Calu3 (cell line): ENCODE results near the gene GIMAP5. TPM values are rescaled to one million over a fixed set of nuclear protein-coding genes. Genes with fewer than 3 reads are reported as not detected.

Source experiments
- BruUV-seq: library from RNA; stranded (reverse); fragments of 400-500 nt; replicated peaks from 2 replicates; lab custom pipeline; 2021; lab: Mats Ljungman, UMichigan
- CTCF ChIA-PET: fragments of 300-600 bp; sonication (Branson Sonifier 250); formaldehyde crosslinking; loops from one replicate; lab custom pipeline; 2022; ENCODE audit warnings: antibody characterized with exemption; lab: Charles Lee
- DNase-seq: peaks from one replicate; pipeline ENCODE4 v3.0.0; 2022
- H3K27ac Mint-ChIP-seq: one replicate; pipeline ENCODE4 v1.8.0; 2022; ENCODE audit warnings: mixed read lengths; ENCODE audit not compliant: unreplicated experiment
- H3K27me3 Mint-ChIP-seq: one replicate; pipeline ENCODE4 v1.8.0; 2022; ENCODE audit warnings: mixed read lengths; ENCODE audit not compliant: unreplicated experiment
- H3K36me3 Mint-ChIP-seq: one replicate; pipeline ENCODE4 v1.8.0; 2022; ENCODE audit warnings: mild to moderate bottlenecking, moderate library complexity, mixed read lengths; ENCODE audit not compliant: insufficient read depth, unreplicated experiment
- H3K4me1 Mint-ChIP-seq: one replicate; pipeline ENCODE4 v1.8.0; 2022; ENCODE audit warnings: mild to moderate bottlenecking, low read depth, mixed read lengths; ENCODE audit not compliant: unreplicated experiment
- H3K4me3 Mint-ChIP-seq: one replicate; pipeline ENCODE4 v1.8.0; 2022; ENCODE audit warnings: mild to moderate bottlenecking, low read depth, moderate library complexity, mixed read lengths; ENCODE audit not compliant: unreplicated experiment
- H3K9me3 Mint-ChIP-seq: one replicate; pipeline ENCODE4 v1.8.0; 2022; ENCODE audit warnings: low read depth, mixed read lengths; ENCODE audit not compliant: unreplicated experiment
- CTCF ChIP-seq: fragments of 200-600 bp; IDR thresholded peaks from one replicate; pipeline ENCODE4 v1.8.0; 2022; ENCODE audit warnings: antibody characterized with exemption; ENCODE audit not compliant: unreplicated experiment
- intact Hi-C: fragments of 100-400 bp; cut with micrococcal nuclease; formaldehyde crosslinking; loops from one replicate; pipeline ENCODE4 v1.10.0; 2022; ENCODE audit not compliant: unreplicated experiment
- total RNA-seq: library from RNA; stranded (reverse); gene quantifications from 2 replicates; pipeline ENCODE4 v1.2.3, GENCODE V29; 2022

GIMAP5 gene
- total RNA-seq, 1 experiment from 2014 or later: not detected

GRCh38 chr7:150715293-150715692, 21.9 kb upstream of the GIMAP5 start:
- intact Hi-C loops: no loop called here
- CTCF ChIA-PET: no interaction called here
- DNase-seq: no peak

GRCh38 chr7:150715738-150716137, 21.5 kb upstream of the GIMAP5 start:
- no peaks in the 10 kb centered on the region for H3K9me3 Mint-ChIP-seq
- intact Hi-C loops: no loop called here
- no peak overlapping the region for H3K4me3 Mint-ChIP-seq
- DNase-seq: no peak
- peaks cover 34% of the 10 kb centered on the region for H3K27me3 Mint-ChIP-seq
- H3K36me3 Mint-ChIP-seq: no peaks in the 10 kb centered on the region
- CTCF ChIA-PET: no interaction called here
- no peaks in the 10 kb centered on the region for H3K4me1 Mint-ChIP-seq
- no peak for TF ChIP-seq CTCF
- H3K27ac Mint-ChIP-seq: no peak overlapping the region
- no TSS peak for BruUV-seq

More at GRCh38 chr7:150715293-150715692, 21.9 kb upstream of the GIMAP5 start:
- H3K4me1 Mint-ChIP-seq: no peaks in the 10 kb centered on the region
- no peak overlapping the region for H3K4me3 Mint-ChIP-seq
- H3K27ac Mint-ChIP-seq: no peak overlapping the region
- H3K27me3 Mint-ChIP-seq: peaks cover 34% of the 10 kb centered on the region
- no peaks in the 10 kb centered on the region for H3K36me3 Mint-ChIP-seq
- TF ChIP-seq CTCF: no peak
- H3K9me3 Mint-ChIP-seq: no peaks in the 10 kb centered on the region
- no TSS peak for BruUV-seq

GRCh38 chr7:150716368-150716767, 20.9 kb upstream of the GIMAP5 start, which contains the start of gene GIMAP1:
Gene GIMAP1, plus strand, starts transcription at chr7:150716613. Its CDS starts 2,435 bp downstream, at chr7:150719048.
- CTCF ChIA-PET: no interaction called here
- BruUV-seq: no TSS peak
- H3K36me3 Mint-ChIP-seq: no peaks in the 10 kb centered on the region
- H3K9me3 Mint-ChIP-seq: no peaks in the 10 kb centered on the region
- intact Hi-C loops: no loop called here
- no peak for TF ChIP-seq CTCF
- no peaks in the 10 kb centered on the region for H3K4me1 Mint-ChIP-seq
- H3K27ac Mint-ChIP-seq: no peak within 1 kb of the TSS
- DNase-seq: no peak
- peaks cover 34% of the 10 kb centered on the region for H3K27me3 Mint-ChIP-seq
- no peak within 1 kb of the TSS for H3K4me3 Mint-ChIP-seq

GRCh38 chr7:150716939-150717338, 20.3 kb upstream of the GIMAP5 start:
- Mint-ChIP-seq H3K27me3 (peaks cover 34% of the 10 kb centered on the region), H3K36me3 (no peaks in the 10 kb centered on the region)
- CTCF ChIA-PET: no interaction called here

More at GRCh38 chr7:150716939-150717338, 20.3 kb upstream of the GIMAP5 start:
- no peaks in the 10 kb centered on the region for H3K4me1 Mint-ChIP-seq
- intact Hi-C loops: no loop called here
- no peak overlapping the region for H3K4me3 Mint-ChIP-seq
- no peak for DNase-seq
- BruUV-seq: no TSS peak
- no peaks in the 10 kb centered on the region for H3K9me3 Mint-ChIP-seq
- no peak overlapping the region for H3K27ac Mint-ChIP-seq
- TF ChIP-seq CTCF: no peak
